T47D (cell line): ENCODE data around the gene GGPS1.

Source experiments
- DNase-seq, 2 experiments: peaks; one replicate each; pipeline versions ENCODE4 v3.0.0 to v3.0.0-alpha.2; 2011 to 2012; ENCODE audit warnings: low read depth in 1 of 2, low spot score in 1 of 2
- JUND ChIP-seq: IDR thresholded peaks from 2 replicates; pipeline ENCODE4 v1.6.1; 2012; ENCODE audit warnings: low read depth
- in situ Hi-C: cut with HindIII; loops from 2 replicates; pipeline ENCODE4 v1.10.0; 2016; ENCODE audit warnings: low sequenced_read_pairs, low pct_unique_long_range_greater_than_20kb

GGPS1 gene

DNA sequence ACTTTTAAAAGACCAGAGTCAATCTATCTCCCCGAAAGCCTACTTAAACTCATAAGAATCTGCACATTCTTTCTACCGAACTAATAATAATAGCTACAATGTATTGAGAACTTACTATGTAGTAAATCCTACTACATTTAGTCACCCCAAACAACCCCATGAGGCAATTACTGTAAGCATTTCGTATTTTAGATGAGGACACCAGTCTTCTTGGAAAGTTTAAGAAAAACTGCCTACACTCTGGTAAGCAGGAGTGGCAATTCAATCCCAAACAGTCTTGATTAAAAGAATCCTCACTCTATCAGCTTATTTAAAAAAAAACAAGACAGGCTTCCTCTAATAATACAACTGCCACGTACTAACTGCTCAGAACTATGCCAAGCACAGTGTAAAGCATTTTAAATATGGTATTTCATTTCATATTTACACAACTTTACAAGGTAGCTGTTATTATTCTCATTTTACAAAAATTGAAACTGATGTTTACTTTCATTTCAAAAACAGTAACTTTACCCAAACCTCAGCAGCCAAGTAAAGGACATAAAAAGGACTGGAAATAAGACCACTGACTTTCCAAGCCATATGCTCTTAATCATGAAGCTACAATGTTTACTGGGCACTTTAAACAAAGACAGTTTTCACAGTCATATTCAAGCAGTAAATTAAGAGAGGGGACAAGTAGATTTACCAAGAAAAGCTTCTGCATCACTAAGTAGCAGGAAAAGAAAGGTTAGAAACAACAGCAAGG, 14.3 kb upstream of the GGPS1 start:
- no peak for DNase-seq
- TF ChIP-seq JUND = no peak
- in situ Hi-C loops = no loop called here

GRCh38 chr1:235315173-235315572, 13.2 kb upstream of the GGPS1 start:
- no peak for TF ChIP-seq JUND
- in situ Hi-C loops = no loop called here
- DNase-seq = no peak

DNA sequence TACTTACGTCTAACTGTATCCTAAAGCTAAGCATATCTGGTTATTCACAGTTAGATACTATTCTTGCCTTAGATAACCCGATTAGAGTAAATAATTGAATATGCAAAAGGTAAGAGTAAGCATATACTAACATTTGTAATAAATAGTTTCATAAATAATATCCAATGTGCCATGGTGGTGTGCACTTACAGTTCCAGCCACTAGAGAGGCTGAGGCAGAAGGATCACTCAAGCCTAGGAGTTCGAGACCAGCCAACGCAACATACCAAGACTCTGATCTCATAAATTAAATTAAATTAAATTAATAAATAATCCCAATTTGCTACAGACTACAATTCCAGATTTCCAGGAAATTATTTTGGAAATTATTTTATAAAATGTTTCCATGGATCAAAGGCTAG, 12.6 kb upstream of the GGPS1 start:
- in situ Hi-C loops = no loop called here
- TF ChIP-seq JUND = no peak
- no peak for DNase-seq

- no peak for DNase-seq
- in situ Hi-C loops = no loop called here
- no peak for TF ChIP-seq JUND
Observed at GRCh38 chr1:235317168-235317567, 11.2 kb upstream of the GGPS1 start.

GRCh38 chr1:235319255-235319654, 9.1 kb upstream of the GGPS1 start:
- no peak for TF ChIP-seq JUND
- in situ Hi-C loops = no loop called here
- DNase-seq = no peak

DNA sequence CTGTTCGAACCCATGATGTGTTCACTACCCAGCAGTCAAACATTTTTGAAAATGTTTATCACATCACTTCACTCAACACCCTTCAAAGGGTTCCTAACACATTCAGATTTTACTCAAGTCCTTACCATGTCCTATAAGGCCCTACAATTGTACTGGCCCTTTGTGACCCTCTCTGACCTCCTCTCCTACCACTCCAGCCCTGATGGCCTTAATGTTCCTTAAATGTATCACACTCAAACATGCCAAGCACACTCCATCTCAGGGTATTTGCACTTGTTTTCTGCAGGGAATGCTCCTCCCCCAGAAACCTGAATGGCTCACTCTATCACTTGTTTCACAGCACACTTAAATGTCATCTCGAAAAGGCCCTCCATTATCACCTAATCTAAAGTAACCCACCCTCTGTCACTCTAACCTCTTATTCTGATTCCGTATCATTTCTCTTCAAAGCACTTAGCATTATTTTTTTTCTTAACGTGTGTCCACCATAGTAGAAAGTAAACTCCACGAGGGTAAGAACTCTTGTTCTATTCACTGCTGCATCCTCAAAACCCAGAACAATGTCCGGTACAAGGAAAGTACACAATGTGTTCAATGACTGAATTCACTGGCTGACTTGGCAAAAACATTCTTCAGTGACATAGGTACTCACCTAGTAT, 7.7 kb upstream of the GGPS1 start:
- in situ Hi-C loops = no loop called here
- DNase-seq = no peak
- no peak for TF ChIP-seq JUND

DNA sequence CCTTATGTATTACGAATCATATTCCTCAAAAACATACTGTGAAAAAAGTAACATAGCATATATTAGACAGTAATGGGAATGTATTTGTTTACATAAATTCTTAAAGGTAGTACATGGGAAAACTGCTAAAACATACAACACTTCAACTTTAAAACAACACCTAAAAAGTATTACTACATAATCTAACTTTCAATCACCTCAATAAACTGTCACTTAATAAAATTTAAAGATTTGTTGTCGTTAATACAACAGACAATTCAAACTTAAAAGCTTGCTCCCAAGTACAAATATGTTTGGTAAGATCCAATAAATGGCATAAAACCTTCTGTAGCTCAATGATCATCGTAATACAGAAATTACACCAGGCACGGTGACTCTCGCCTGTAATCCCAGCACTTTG, 4.1 kb upstream of the GGPS1 start:
- TF ChIP-seq JUND = no peak
- in situ Hi-C loops = no loop called here
- no peak for DNase-seq

- no peak for TF ChIP-seq JUND
- DNase-seq = no peak
- in situ Hi-C loops = no loop called here
Observed at GRCh38 chr1:235325139-235325538, 3.2 kb upstream of the GGPS1 start.

- no peak for TF ChIP-seq JUND
Observed at GRCh38 chr1:235325854-235326253, 2.5 kb upstream of the GGPS1 start.

GRCh38 chr1:235326719-235327558, 1.4 kb upstream of the GGPS1 start:
- peak; percentile 18 to 22 for DNase-seq
- no peak for TF ChIP-seq JUND
- in situ Hi-C loops = no loop called here

More at GRCh38 chr1:235325854-235326253, 2.5 kb upstream of the GGPS1 start:
- DNase-seq = no peak
- in situ Hi-C loops = no loop called here

DNA sequence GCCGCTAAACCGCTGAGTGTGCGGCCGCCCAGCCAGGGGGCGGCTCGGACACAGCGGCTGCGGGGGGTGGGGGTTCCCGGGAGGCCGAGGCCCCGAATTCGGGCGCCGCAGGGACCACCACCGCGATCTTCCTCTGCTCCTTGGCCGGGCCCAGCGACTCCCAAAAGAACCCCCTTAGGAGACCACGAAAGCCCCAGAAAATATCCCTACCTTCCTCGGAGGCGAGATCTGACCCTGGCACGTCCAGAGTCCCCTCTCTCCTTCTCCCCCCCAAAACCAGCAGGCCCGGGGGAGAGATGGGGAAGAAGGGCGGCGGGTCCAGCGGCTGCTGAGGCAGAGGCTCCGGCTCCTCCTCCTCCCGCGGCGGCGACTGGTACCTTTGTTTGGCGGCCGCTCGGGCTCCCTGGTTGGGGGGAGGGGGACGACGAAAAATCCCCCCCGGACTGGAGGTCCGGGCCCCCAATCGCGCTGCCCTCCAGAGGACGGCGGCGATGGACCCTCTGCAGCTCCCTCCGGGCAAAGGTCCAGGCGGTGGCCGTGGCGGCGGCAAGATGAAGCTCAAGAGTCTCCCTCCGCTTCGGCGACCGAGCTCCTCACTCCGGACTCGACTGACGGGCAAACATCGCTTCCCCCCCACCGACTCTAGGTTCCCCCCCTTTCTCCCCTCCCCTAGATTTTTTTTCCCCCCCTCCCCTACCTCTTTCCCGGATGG, 655 bp upstream of the GGPS1 start, which contains the start of gene ARID4B:
Gene ARID4B (minus strand): TSS at position 621 of the 712 bp plus-strand sequence. CDS start 1,260 bp downstream, outside the sequence.
- TF ChIP-seq JUND = no peak
- in situ Hi-C loops = no loop called here
- peak in 1 of 2 experiments; percentile 98 for DNase-seq
